ENCODE results near the gene TCN2.
"Not testable (repeated sequence)": the region's sequence is repeated elsewhere in the genome, so short reads cannot be mapped to it uniquely, and the experiment has no call there.

Gene TCN2

GRCh38 chr22:30606455-30607299 is at the start of gene TCN2:
Gene TCN2, plus strand, starts transcription at chr22:30607174. Its CDS starts 158 bp downstream, at chr22:30607332.
- DNase-seq (ENCODE audit: low spot score) = peak; percentile 84

GRCh38 chr22:30557243-30557642 is 49.7 kb upstream of the TCN2 start:
- no peak for DNase-seq (ENCODE audit: low spot score)

- DNase-seq (ENCODE audit: low spot score) = no peak
Measured at GRCh38 chr22:30559889-30560288, 47.1 kb upstream of the TCN2 start.

GRCh38 chr22:30560643-30561202 is 46.3 kb upstream of the TCN2 start:
- DNase-seq (ENCODE audit: low spot score) = not testable (repeated sequence)

- DNase-seq (ENCODE audit: low spot score) = no peak
Measured at GRCh38 chr22:30561402-30562189, 45.4 kb upstream of the TCN2 start.

GRCh38 chr22:30562366-30562765 is 44.6 kb upstream of the TCN2 start:
- no peak for DNase-seq (ENCODE audit: low spot score)

- no peak for DNase-seq (ENCODE audit: low spot score)
Measured at GRCh38 chr22:30564045-30564760, 42.8 kb upstream of the TCN2 start.

GRCh38 chr22:30564761-30565119 is 42.2 kb upstream of the TCN2 start:
- no peak for DNase-seq (ENCODE audit: low spot score)

GRCh38 chr22:30565341-30565740 is 41.6 kb upstream of the TCN2 start:
- no peak for DNase-seq (ENCODE audit: low spot score)

GRCh38 chr22:30566125-30566524 is 40.8 kb upstream of the TCN2 start:
- DNase-seq (ENCODE audit: low spot score) = no peak

- not testable (repeated sequence) for DNase-seq (ENCODE audit: low spot score)
Measured at GRCh38 chr22:30567277-30567676, 39.7 kb upstream of the TCN2 start.

- DNase-seq (ENCODE audit: low spot score) = no peak
Measured at GRCh38 chr22:30568137-30568805, 38.7 kb upstream of the TCN2 start.

- DNase-seq (ENCODE audit: low spot score) = no peak
Measured at GRCh38 chr22:30569674-30570202, 37.2 kb upstream of the TCN2 start.

GRCh38 chr22:30572210-30572609 is 34.8 kb upstream of the TCN2 start:
- DNase-seq (ENCODE audit: low spot score) = no peak

- peak; percentile 84 for DNase-seq (ENCODE audit: low spot score)
Measured at GRCh38 chr22:30572840-30573593, 34.0 kb upstream of the TCN2 start.

GRCh38 chr22:30573594-30574094 is 33.3 kb upstream of the TCN2 start:
- peak; percentile 58 for DNase-seq (ENCODE audit: low spot score)

GRCh38 chr22:30574095-30574981 is 32.6 kb upstream of the TCN2 start, which contains the start of gene GAL3ST1:
Gene GAL3ST1, minus strand, starts transcription at chr22:30574665. Its CDS starts 17,273 bp downstream, at chr22:30557392.
- DNase-seq (ENCODE audit: low spot score) = peak; percentile 94

GRCh38 chr22:30574997-30575671 is 31.8 kb upstream of the TCN2 start:
- DNase-seq (ENCODE audit: low spot score) = peak; percentile 79

- DNase-seq (ENCODE audit: low spot score) = no peak
Measured at GRCh38 chr22:30575859-30576258, 31.1 kb upstream of the TCN2 start.
